GM21528 (cell line): ENCODE data around the gene VRK1.

ENCODE experiments used
- ATAC-seq: cut with Tn5 transposase; IDR thresholded peaks from one replicate; pipeline ENCODE4 v1.9.1; 2021; ENCODE audit warnings: mild to moderate bottlenecking, moderate library complexity; ENCODE audit not compliant: unreplicated experiment, low FRiP score

Gene VRK1

GRCh38 chr14:96817750-96818666, 20.8 kb downstream of the VRK1 start:
- no peak for ATAC-seq

- no peak for ATAC-seq
Measured at GRCh38 chr14:96821501-96821900, 24.3 kb downstream of the VRK1 start.

- ATAC-seq = no peak
Measured at GRCh38 chr14:96823652-96824051, 26.5 kb downstream of the VRK1 start.

GRCh38 chr14:96824283-96824682, 27.1 kb downstream of the VRK1 start:
- ATAC-seq = no peak

- ATAC-seq = no peak
Measured at GRCh38 chr14:96826818-96827217, 29.6 kb downstream of the VRK1 start.

GRCh38 chr14:96827290-96827689, 30.1 kb downstream of the VRK1 start:
- ATAC-seq = no peak

GRCh38 chr14:96829791-96830190, 32.6 kb downstream of the VRK1 start:
- ATAC-seq = no peak

- no peak for ATAC-seq
Measured at GRCh38 chr14:96830946-96831345, 33.8 kb downstream of the VRK1 start.

GRCh38 chr14:96832351-96832750, 35.2 kb downstream of the VRK1 start:
- no peak for ATAC-seq

- no peak for ATAC-seq
Measured at GRCh38 chr14:96838449-96838848, 41.3 kb downstream of the VRK1 start.

GRCh38 chr14:96839251-96839650, 42.1 kb downstream of the VRK1 start:
- no peak for ATAC-seq

GRCh38 chr14:96843137-96843536, 46.0 kb downstream of the VRK1 start:
- ATAC-seq = no peak

- ATAC-seq = no peak
Measured at GRCh38 chr14:96844857-96845570, 47.8 kb downstream of the VRK1 start.

GRCh38 chr14:96847451-96847850, 50.3 kb downstream of the VRK1 start:
- no peak for ATAC-seq

GRCh38 chr14:96848011-96848410, 50.8 kb downstream of the VRK1 start:
- ATAC-seq = no peak

- ATAC-seq = no peak
Measured at GRCh38 chr14:96849733-96850132, 52.6 kb downstream of the VRK1 start.

GRCh38 chr14:96851694-96852381, 54.7 kb downstream of the VRK1 start:
- ATAC-seq = no peak

GRCh38 chr14:96852823-96853422, 55.7 kb downstream of the VRK1 start:
- ATAC-seq = no peak

- no peak for ATAC-seq
Measured at GRCh38 chr14:96858643-96859042, 61.5 kb downstream of the VRK1 start.

- ATAC-seq = no peak
Measured at GRCh38 chr14:96861568-96862310, 64.6 kb downstream of the VRK1 start.
